Mesenchymal stem cell (in vitro differentiated cells and primary cell): ENCODE results near the gene TMEM236. TPM values are rescaled to one million over a fixed set of nuclear protein-coding genes. Genes with fewer than 3 reads are reported as not detected.

Experiments used
- DNase-seq: peaks from one replicate; pipeline ENCODE4 v3.0.0-alpha.2; 2013
- H2AFZ ChIP-seq: one replicate; pipeline ENCODE4 v1.6.1; 2013; ENCODE audit warnings: low read depth, mild to moderate bottlenecking, control low read depth, inconsistent platforms, low read length, moderate library complexity
- H2AK5ac ChIP-seq: 2 replicates; pipeline ENCODE4 v1.6.1; 2013; ENCODE audit warnings: low read length, moderate library complexity, mild to moderate bottlenecking, inconsistent platforms; ENCODE audit not compliant: severe bottlenecking
- H2BK120ac ChIP-seq: one replicate; pipeline ENCODE4 v1.6.1; 2013; ENCODE audit warnings: low read depth, mild to moderate bottlenecking, inconsistent platforms, low read length, moderate library complexity
- H2BK12ac ChIP-seq, 2 experiments: one replicate each; pipeline ENCODE4 v1.6.1; 2013; ENCODE audit warnings: inconsistent platforms in 2 of 2, low read length in 2 of 2, mild to moderate bottlenecking in 2 of 2, moderate library complexity in 2 of 2, control low read depth in 1 of 2
- H2BK15ac ChIP-seq: one replicate; pipeline ENCODE4 v1.6.1; 2013; ENCODE audit warnings: mild to moderate bottlenecking, low read depth, inconsistent platforms; ENCODE audit not compliant: poor library complexity, severe bottlenecking
- H2BK5ac ChIP-seq: 2 replicates; pipeline ENCODE4 v1.6.1; 2013; ENCODE audit warnings: low read depth, mild to moderate bottlenecking, low read length, control low read depth, inconsistent platforms; ENCODE audit not compliant: poor library complexity, severe bottlenecking
- H3K14ac ChIP-seq, 2 experiments: one replicate each; pipeline ENCODE4 v1.6.1; 2013; ENCODE audit warnings: inconsistent platforms in 2 of 2, low read length in 2 of 2, control low read depth in 1 of 2, mild to moderate bottlenecking in 1 of 2, moderate library complexity in 1 of 2
- H3K18ac ChIP-seq, 2 experiments: one replicate each; pipeline ENCODE4 v1.6.1; 2013; ENCODE audit warnings: inconsistent platforms in 2 of 2, low read length in 2 of 2, control low read depth in 1 of 2, low read depth in 1 of 2, mild to moderate bottlenecking in 1 of 2
- H3K23ac ChIP-seq, 2 experiments: one replicate each; pipeline ENCODE4 v1.6.1; 2013; ENCODE audit warnings: inconsistent platforms in 2 of 2, low read length in 2 of 2, mild to moderate bottlenecking in 2 of 2, moderate library complexity in 2 of 2, control low read depth in 1 of 2
- H3K27ac ChIP-seq: 2 replicates; pipeline ENCODE4 v1.5.1; 2013; ENCODE audit warnings: mild to moderate bottlenecking, moderate library complexity, low read length, control low read depth, inconsistent platforms; ENCODE audit not compliant: poor library complexity, severe bottlenecking
- H3K27me3 ChIP-seq, 2 experiments: 2 replicates each; pipeline versions ENCODE4 v1.6.1 to v1.7.0; 2013; ENCODE audit warnings: low read length in 2 of 2, mild to moderate bottlenecking in 2 of 2, moderate library complexity in 2 of 2, control low read depth in 1 of 2, inconsistent platforms in 1 of 2; ENCODE audit not compliant: control insufficient read depth in 1 of 2, insufficient read depth in 1 of 2
- H3K36me3 ChIP-seq, 2 experiments: 2 replicates each; pipeline versions ENCODE4 v1.6.1 to v1.7.0; 2013; ENCODE audit warnings: low read length in 2 of 2, control low read depth in 1 of 2, inconsistent platforms in 1 of 2, low read depth in 1 of 2, mild to moderate bottlenecking in 1 of 2; ENCODE audit not compliant: insufficient read depth in 2 of 2, control insufficient read depth in 1 of 2
- H3K4ac ChIP-seq, 2 experiments: one replicate each; pipeline ENCODE4 v1.6.1; 2013; ENCODE audit warnings: inconsistent platforms in 2 of 2, low read length in 2 of 2, mild to moderate bottlenecking in 2 of 2, moderate library complexity in 2 of 2, control low read depth in 1 of 2, low read depth in 1 of 2
- H3K4me1 ChIP-seq: 2 replicates; pipeline ENCODE4 v1.6.1; 2013; ENCODE audit warnings: low read depth, low read length, control low read depth; ENCODE audit not compliant: control insufficient read depth, insufficient read depth
- H3K4me2 ChIP-seq: 2 replicates; pipeline ENCODE4 v1.6.1; 2013; ENCODE audit warnings: low read length, mild to moderate bottlenecking, inconsistent platforms; ENCODE audit not compliant: poor library complexity, severe bottlenecking
- H3K4me3 ChIP-seq, 2 experiments: 2 replicates each; pipeline versions ENCODE4 v1.5.1 to v1.7.0; 2013; ENCODE audit warnings: low read length in 2 of 2, mild to moderate bottlenecking in 2 of 2, control low read depth in 1 of 2, low read depth in 1 of 2; ENCODE audit not compliant: insufficient read depth in 1 of 2
- H3K79me1 ChIP-seq: replicated peaks from 2 replicates; pipeline ENCODE4 v1.6.1; 2013; ENCODE audit warnings: mild to moderate bottlenecking, control low read depth, low read length, inconsistent platforms; ENCODE audit not compliant: poor library complexity, severe bottlenecking
- H3K9ac ChIP-seq: 2 replicates; pipeline ENCODE4 v1.7.0; 2013; ENCODE audit warnings: mild to moderate bottlenecking, low read length, moderate library complexity
- H3K9me3 ChIP-seq: 2 replicates; pipeline ENCODE4 v1.7.0; 2013; ENCODE audit warnings: mild to moderate bottlenecking, low read length; ENCODE audit not compliant: control insufficient read depth
- H4K8ac ChIP-seq: one replicate; pipeline ENCODE4 v1.6.1; 2013; ENCODE audit warnings: inconsistent platforms, mild to moderate bottlenecking, low read length, moderate library complexity
- H4K91ac ChIP-seq: one replicate; pipeline ENCODE4 v1.6.1; 2013; ENCODE audit warnings: mild to moderate bottlenecking, low read length, inconsistent platforms
- WGBS: methylation state at CpG from one replicate; pipeline ENCODE4 v1.1.7; 2013; ENCODE audit warnings: mixed read lengths; 5-methylcytosine and 5-hydroxymethylcytosine counted together
- small RNA-seq: library from polyadenylated mRNA; stranded (forward); fragments of <200 nt; extraction: miRNeasy Mini kit (QIAGEN cat#:217004); gene quantifications from one replicate; pipeline ENCODE3, GENCODE V24; 2013; ENCODE audit warnings: low read depth

Gene TMEM236

GRCh38 chr10:17848646-17849045, 96.6 kb downstream of the TMEM236 start:
- H3K4me3 ChIP-seq: no peak overlapping the region
- no peak overlapping the region for H3K4ac ChIP-seq
- no peak overlapping the region for H3K14ac ChIP-seq
- no peak for DNase-seq
- no peak overlapping the region for H3K27ac ChIP-seq
- H3K4me1 ChIP-seq: no peaks in the 10 kb centered on the region
- H3K79me1 ChIP-seq: no peaks in the 10 kb centered on the region
- H4K8ac ChIP-seq: no peak overlapping the region
- 69% methylated on average over 2 of the region's 5 CpGs for WGBS
- H3K4me2 ChIP-seq: no peak overlapping the region
- no peak overlapping the region for H2BK12ac ChIP-seq
- H3K9me3 ChIP-seq: no peaks in the 10 kb centered on the region
- no peak overlapping the region for H3K23ac ChIP-seq
- H3K36me3 ChIP-seq: no peaks in the 10 kb centered on the region
- H4K91ac ChIP-seq: no peak overlapping the region
- no peak overlapping the region for H3K9ac ChIP-seq
- H3K18ac ChIP-seq: no peak overlapping the region
- H3K27me3 ChIP-seq: no peaks in the 10 kb centered on the region
- H2BK120ac ChIP-seq: no peak overlapping the region
- H2AFZ ChIP-seq: no peak overlapping the region
- H2BK15ac ChIP-seq: no peak overlapping the region
- no peak overlapping the region for H2BK5ac ChIP-seq
- no peak overlapping the region for H2AK5ac ChIP-seq

Small RNA genes lying within 50 kb of the gene (small RNA-seq; reads per million reads assigned to genes)
- gene MIR511: not detected
